HepG2 (cell line): Measurements from ENCODE around the gene SH2D6. TPM values are rescaled to one million over a fixed set of nuclear protein-coding genes. Genes with fewer than 3 reads are reported as not detected.
A peak's percentile ranks its signal among the peaks of the same experiment; 100 is the strongest.

Experiments
- FOXA1 ChIP-seq, 2 experiments: fragments of 450-650 bp in 1 of 2; sonication (generic) in 1 of 2; formaldehyde crosslinking in 1 of 2; IDR thresholded peaks; 2 replicates each; pipeline versions ENCODE4 v1.4.0 to v1.6.1; 2016 to 2020; ENCODE audit warnings: missing genetic modification reagents in 1 of 2
- GRHL1 ChIP-seq: sonication (generic); formaldehyde crosslinking; conservative IDR thresholded peaks from 2 replicates; pipeline ENCODE4 v1.8.0; 2022; ENCODE audit warnings: missing genetic modification reagents
- HNRNPL ChIP-seq: fragments of 200-400 bp; formaldehyde crosslinking; IDR thresholded peaks from 2 replicates; pipeline ENCODE4 v1.6.1; 2017; ENCODE audit warnings: mild to moderate bottlenecking, low read depth, low read length
- REXO4 ChIP-seq: sonication (generic); formaldehyde crosslinking; IDR thresholded peaks from 2 replicates; pipeline ENCODE4 v1.8.0; 2022; ENCODE audit warnings: missing genetic modification reagents, mild to moderate bottlenecking, borderline replicate concordance
- ZFP1 ChIP-seq: IDR thresholded peaks from 2 replicates; pipeline ENCODE4 v1.6.1; 2016
- ZNF205 ChIP-seq: IDR thresholded peaks from 2 replicates; pipeline ENCODE4 v1.6.1; 2018; ENCODE audit warnings: missing biosample characterization, missing genetic modification reagents
- ZNF234 ChIP-seq: sonication (generic); formaldehyde crosslinking; conservative IDR thresholded peaks from 2 replicates; pipeline ENCODE4 v1.5.1; 2020; ENCODE audit warnings: mild to moderate bottlenecking, missing genetic modification reagents
- ZNF609 ChIP-seq: sonication (generic); formaldehyde crosslinking; IDR thresholded peaks from 2 replicates; pipeline ENCODE4 v1.4.0; 2020; ENCODE audit warnings: mild to moderate bottlenecking, missing genetic modification reagents, borderline replicate concordance
- ZNF710 ChIP-seq: sonication (generic); formaldehyde crosslinking; IDR thresholded peaks from 2 replicates; pipeline ENCODE4 v1.5.0; 2020; ENCODE audit warnings: mild to moderate bottlenecking, missing genetic modification reagents, borderline replicate concordance
- polyA plus RNA-seq, 8 experiments: library from polyadenylated mRNA; depleted of rRNA in 3 of 8; stranded (reverse) in 7 of 8; unstranded in 1 of 8; fragments of >200 nt; fragmentation: Illumina TruSeq in 4 of 8; extraction: Trizol in 4 of 8; gene quantifications; 2 replicates each; pipeline versions ENCODE4 v1.2.1 to v1.2.3, GENCODE V29; 2011 to 2016; ENCODE audit warnings: low read depth in 4 of 8, missing spikeins in 1 of 8, mixed read lengths in 1 of 8; ENCODE audit not compliant: insufficient read depth in 1 of 8
- total RNA-seq, 5 experiments: library from RNA; depleted of rRNA; stranded (reverse); fragments of >200 nt; fragmentation: Illumina TruSeq; extraction: Trizol; gene quantifications; 2 replicates each; pipeline ENCODE4 v1.2.3, GENCODE V29; 2016; ENCODE audit warnings: low read depth in 1 of 5

Gene SH2D6
- total and polyA plus RNA-seq, 2 of the 13 experiments (the other 11 are each of a cell fraction or from before 2014, with no cell fraction given): 0.11 to 0.26 TPM

- 0 out of 2 replicates have a peak, but pooled peaks have one; percentile 24 for TF ChIP-seq ZNF710 (CRISPR knock-in tag)
- no peak for TF ChIP-seq GRHL1 (CRISPR knock-in tag)
- TF ChIP-seq ZNF234 (CRISPR knock-in tag): no peak
- no peak for TF ChIP-seq ZFP1
- TF ChIP-seq FOXA1 (IDR thresholded peaks at IDR 0.05): no peak
- peak; percentile 36 for TF ChIP-seq FOXA1 (CRISPR knock-in tag; IDR thresholded peaks at IDR 0.05)
- no peak for TF ChIP-seq ZNF205 (CRISPR knock-in tag)
- peak; percentile 70; the same call in 1 of the 2 replicates for TF ChIP-seq HNRNPL
- no peak for TF ChIP-seq ZNF609 (CRISPR knock-in tag)
- no peak for TF ChIP-seq REXO4 (CRISPR knock-in tag)
These were observed 17.7 kb downstream of the SH2D6 start (continued) for GRCh38 chr2:85435981-85436835.
